Stimulated activated naive CD8-positive, alpha-beta T cell treated with anti-CD3 and anti-CD28 coated beads, Interleukin-15, Interleukin-2, amounts not matched to agents 100 U/mL and 50 U/mL, for 24 hours (primary cell): ENCODE data around the gene CLDN1.
"Not testable (repeated sequence)": the region's sequence is repeated elsewhere in the genome, so short reads cannot be mapped to it uniquely, and the experiment has no call there.

ENCODE experiments used
- ATAC-seq: fragments of 150-1000 bp; cut with Tn5 transposase; one replicate; pipeline ENCODE4 v1.10.0; 2021
- DNase-seq: peaks from one replicate; pipeline ENCODE4 v3.0.0; 2021

The CLDN1 gene

DNA sequence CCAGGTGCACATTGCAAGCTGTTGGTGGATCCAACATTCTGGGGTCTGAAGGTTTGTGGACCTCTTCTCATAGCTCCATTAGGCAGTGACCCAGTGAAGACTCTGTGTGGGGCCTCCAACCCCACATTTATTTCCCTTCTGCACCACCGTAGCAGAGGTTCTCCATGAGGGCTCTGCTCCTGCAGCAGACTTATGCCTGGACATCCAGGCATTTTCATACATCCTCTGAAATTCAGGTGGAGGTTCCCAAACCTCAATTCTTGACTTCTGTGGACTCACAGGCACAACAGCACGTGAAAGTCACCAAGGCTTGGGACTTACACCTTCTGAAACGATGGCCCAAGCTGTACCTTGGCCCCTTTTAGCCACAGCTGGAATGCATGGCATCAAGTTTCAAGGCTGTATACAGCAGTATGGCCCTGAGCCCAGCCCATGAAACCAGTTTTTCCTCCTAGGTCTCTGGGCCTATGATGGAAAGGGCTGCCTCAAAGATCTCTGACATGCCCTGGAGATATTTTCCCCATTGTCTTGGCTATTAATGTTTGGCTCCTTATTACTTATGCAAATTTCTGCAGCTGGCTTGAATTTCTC, 30.2 kb downstream of the CLDN1 start:
- no peak for DNase-seq
- no peak for ATAC-seq

DNA sequence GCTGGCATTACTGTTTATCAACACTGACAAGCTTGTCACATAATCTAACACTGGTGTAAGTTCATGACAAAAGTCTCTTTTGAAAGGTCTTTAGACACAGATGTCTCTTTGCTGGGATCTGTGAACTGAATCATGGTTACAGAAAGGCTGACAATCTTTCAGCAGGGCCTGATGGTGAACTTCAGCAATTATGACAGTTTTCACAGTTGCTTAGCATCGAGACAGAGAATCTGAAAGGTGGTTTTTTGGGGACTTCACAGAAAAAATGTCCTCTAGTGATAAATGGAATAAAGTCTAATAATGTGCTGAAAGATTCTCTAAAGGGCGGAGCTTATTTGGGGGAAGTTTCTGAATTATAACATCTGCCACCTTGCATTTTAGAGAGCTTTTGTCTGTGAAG, 32.3 kb downstream of the CLDN1 start:
- ATAC-seq (no peak), DNase-seq (no peak)

GRCh38 chr3:190288836-190289235, 33.4 kb downstream of the CLDN1 start:
- DNase-seq (no peak), ATAC-seq (no peak)

DNA sequence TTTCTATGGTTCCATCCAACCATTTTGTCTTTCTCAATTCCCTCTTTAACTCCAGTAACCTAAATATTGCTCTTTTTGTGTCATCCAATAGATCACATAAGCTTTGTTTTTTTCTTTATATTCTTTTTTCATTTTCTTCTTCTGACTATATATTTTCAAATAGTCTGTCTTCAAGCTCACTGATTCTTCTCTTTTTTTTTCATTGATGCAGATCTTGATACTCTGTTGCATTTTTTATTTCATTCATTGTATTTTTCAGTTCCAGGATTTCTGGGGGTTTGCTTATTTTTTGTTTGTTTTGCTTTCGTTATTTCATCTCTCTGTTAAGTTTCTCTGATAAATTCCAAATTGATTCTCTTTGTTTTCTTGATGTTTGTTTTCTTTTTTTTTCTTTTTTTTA, 36.2 kb downstream of the CLDN1 start:
- no peak for DNase-seq
- ATAC-seq, result no peak

DNA sequence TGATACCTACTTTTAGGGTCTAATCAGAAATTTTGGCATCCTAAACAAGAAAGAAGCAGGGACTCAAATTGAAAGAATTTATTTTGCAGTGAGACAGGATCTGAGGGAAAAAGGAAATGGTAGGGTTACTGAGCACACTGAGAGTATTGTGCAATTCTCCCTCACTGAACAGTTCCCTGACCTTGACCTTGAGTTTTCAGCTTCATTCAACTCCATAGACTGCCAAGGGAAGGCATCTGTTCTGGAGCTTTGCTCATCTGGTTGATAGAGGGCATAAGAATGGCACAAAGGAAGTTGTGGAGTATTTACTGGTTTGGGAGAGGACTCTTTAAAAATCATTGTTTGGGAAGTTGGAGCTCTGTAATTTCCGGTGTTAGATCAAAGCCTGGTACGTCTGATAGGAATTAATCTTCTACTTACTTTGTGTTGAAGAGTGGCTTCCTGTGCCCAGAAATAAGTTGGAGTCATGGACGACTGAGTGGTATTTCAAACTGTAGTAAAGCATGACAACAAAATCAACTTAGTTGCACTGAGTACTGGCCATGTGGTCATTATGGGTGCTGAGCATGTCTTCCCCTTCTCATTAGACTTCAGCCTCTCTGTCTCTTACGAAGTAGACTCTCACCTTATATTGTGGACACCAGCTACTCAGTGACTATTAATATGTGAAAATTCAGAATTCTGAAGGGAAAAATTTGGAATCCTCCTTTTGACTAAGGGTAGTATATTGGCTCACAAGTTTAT, 40.8 kb downstream of the CLDN1 start:
- ATAC-seq (no peak), DNase-seq (no peak)

DNA sequence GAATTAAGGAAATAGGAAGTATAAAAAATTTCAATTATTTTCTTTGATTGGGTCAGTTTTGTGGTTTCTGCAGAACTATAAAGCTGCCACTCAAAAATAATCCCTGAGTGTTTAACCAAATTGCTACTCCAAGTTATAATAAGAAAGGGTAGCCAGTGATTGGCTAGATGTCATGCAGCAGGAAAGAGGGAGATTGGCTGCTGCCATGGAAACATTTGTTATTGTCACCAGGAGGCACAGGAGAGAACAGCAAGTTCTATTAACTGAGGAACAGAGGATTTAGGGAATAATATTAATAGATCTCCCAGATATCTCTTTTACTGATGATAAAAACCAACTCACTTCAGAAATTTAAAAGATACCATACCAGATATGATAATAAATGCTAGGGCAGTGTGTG, 42.6 kb downstream of the CLDN1 start:
- DNase-seq (no peak), ATAC-seq (no peak)

DNA sequence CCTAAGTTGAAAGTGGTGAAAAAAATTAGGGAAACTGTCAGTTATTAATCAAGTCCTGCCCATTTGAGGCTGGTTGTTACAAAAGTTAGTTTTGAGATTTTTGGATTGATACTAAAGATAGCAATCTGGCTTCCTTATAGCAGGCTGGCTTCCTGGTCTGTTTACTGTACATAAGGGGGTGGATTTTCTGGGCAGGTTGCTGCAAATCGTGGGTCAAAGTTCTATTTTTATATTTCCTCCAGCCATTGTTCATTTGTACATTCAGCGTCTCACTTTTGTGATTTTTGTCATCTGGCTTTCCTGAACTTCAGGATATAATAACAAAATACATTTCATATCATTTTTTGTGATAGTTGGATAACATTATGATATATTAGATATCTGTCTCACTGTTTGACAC, 49.5 kb downstream of the CLDN1 start:
- ATAC-seq (no peak), DNase-seq (no peak)

DNA sequence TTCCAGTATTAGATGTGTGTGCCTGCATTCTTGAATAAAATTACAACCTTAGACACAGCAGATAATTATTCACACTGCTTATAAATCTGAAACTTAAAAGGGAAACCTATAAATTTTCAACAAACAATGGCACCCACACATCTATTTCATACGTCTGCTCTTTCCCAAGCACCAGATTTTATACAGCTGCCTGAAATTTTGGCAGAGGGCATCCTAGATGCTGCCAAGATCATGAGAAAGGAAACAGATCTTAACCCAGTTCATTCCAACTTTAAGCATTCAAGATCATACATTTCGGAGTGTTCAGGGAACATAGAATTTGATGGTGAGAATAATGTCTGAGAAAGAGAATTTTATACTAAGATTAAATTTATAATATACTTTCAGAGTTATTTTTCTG, 53.1 kb downstream of the CLDN1 start:
- ATAC-seq, result no peak
- no peak for DNase-seq

DNA sequence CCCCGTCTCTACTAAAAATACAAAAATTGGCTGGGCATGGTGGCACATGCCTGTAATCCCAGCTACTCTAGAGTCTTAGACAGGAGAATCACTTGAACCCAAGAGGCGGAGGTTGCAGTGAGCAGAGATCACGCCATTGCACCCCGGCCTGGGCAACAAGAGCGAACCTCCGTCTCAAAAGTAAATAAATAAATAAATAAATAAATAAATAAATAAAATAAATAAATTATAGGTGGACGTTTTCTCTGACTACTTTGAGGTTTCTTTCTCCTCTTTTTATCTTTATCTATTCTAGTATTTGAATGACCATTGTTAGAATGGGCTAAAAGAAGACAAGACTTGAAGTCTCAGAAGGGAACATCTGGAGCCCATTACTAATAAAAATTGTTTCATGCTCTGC, 54.8 kb downstream of the CLDN1 start:
- ATAC-seq, result not testable (repeated sequence)

DNA sequence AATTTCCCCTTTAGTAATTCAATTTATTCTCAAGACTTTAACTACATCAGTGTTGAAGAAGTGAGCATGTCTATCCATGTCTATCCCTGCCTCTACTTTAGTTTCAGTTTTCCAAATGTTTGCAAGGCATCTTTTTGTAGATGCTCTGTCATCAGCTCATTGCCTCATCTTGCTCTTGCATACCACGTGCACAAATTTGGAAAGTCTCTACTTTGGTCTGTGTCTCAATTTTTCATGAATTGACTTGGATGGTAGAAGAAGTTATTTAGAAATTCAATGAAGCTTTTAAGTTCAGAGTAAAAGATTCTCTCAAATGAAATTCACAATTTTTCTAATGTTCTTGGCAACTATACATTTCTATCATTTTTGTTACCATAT, 55.3 kb downstream of the CLDN1 start:
- no peak for ATAC-seq
- no peak for DNase-seq

More for the DNA sequence above, 54.8 kb downstream of the CLDN1 start:
- DNase-seq, result not testable (repeated sequence)

- ATAC-seq (no peak), DNase-seq (no peak)
Observed at GRCh38 chr3:190266265-190266912, 55.9 kb downstream of the CLDN1 start.

DNA sequence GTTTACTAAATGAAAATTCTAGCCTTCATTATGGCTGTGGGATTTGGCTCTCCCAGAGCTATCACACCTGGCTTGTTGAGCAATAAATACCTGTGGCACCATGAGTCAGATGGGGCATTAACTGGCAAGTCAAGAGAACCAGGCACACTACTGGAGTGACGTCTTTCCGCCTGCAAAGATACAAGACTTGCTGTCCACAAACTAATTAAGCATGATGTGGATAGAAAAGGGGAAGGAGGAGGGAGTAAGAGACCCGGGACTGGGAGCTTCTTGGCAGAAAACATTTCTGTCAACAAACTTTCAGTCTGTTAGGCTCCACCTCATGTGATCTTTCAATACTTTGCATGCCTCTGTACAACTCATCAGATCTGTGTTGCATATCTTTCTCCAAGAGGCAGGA, 56.5 kb downstream of the CLDN1 start:
- ATAC-seq, result no peak
- no peak for DNase-seq

GRCh38 chr3:190265126-190265525, 57.1 kb downstream of the CLDN1 start:
- ATAC-seq (no peak), DNase-seq (no peak)

DNA sequence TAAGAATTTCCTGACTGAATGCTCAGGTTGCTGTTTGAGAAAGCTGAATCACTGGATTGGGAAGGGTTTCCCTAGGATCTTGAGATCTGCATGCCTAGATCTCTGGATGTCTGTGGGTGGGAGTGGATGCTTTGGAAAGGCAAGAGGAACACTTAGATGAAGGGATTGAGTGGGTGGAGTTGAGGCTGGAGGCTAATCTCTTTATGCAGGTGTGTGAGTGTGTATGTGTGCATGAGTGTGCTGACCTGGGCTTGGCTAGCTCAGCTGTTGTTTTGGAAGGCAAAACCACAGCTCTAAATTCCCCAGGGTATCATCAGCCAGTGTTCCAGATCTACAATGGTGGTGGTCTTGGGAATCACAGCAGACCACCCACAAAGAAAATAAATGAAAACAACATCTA, 60.5 kb downstream of the CLDN1 start:
- no peak for DNase-seq
- ATAC-seq, result no peak

DNA sequence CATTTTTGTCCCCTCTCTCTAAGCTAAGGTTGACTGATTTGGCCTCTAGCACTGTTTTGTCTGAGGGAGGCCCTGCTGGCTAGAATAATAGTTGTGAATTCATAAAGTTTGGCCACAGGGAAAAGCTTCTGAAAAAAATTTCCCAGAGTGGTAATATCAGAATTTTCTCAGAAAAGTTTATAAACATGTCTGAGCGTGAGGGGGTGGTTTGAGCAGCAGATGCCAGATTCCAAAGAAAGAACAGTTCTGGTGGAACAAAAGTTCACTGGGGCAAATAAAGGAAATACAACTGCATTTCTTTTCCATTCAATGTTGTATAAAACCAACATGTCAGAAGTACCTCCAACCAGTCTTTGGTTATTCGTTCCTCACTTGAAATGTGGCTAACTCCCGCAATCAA, 61.2 kb downstream of the CLDN1 start:
- ATAC-seq (no peak), DNase-seq (no peak)

GRCh38 chr3:190260301-190260700, 61.9 kb downstream of the CLDN1 start:
- ATAC-seq (no peak), DNase-seq (no peak)

DNA sequence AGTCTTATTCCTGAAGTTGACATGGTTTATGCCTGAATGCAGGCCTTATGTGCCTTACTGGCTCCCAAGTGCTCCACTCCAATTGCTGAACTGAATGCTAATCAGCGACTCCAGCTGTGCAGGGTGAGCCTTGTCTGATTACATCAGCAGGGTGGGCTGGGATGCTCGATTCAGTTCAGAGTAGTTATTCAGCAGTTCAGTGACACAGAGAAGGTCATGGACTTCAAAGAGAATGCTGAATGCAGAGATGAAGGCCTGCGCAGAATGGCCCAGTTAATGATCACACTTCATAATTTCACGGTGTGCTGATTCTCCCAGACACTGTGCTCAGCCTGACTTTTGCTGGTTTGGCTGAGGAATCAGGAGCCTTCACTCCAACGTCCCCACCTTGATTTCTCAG, 63.6 kb downstream of the CLDN1 start:
- no peak for ATAC-seq
- DNase-seq, result no peak
